HepG2 (cell line): Measurements from ENCODE around the gene UTS2R. TPM values are rescaled to one million over a fixed set of nuclear protein-coding genes. Genes with fewer than 3 reads are reported as not detected.
A peak's percentile ranks its signal among the peaks of the same experiment; 100 is the strongest.

Source experiments
- FOXC1 ChIP-seq: sonication (generic); formaldehyde crosslinking; IDR thresholded peaks from 2 replicates; pipeline ENCODE4 v1.8.0; 2022; ENCODE audit warnings: mild to moderate bottlenecking, missing genetic modification reagents, borderline replicate concordance
- HDAC6 ChIP-seq: fragments of 200-600 bp; sonication (generic); IDR thresholded peaks from 2 replicates; pipeline ENCODE4 v1.7.0; 2017; ENCODE audit warnings: mild to moderate bottlenecking, antibody characterized with exemption, low read length, low read depth
- HHEX ChIP-seq: IDR thresholded peaks from 2 replicates; pipeline ENCODE4 v1.6.1; 2016; ENCODE audit warnings: control low read depth
- KMT2B ChIP-seq: IDR thresholded peaks from 2 replicates; pipeline ENCODE4 v1.6.1; 2016; ENCODE audit warnings: missing genetic modification reagents, missing compliant biosample characterization
- NR2F6 ChIP-seq, 2 experiments: IDR thresholded peaks; 2 replicates each; pipeline ENCODE4 v1.6.1; 2016; ENCODE audit warnings: antibody characterized with exemption in 1 of 2, mild to moderate bottlenecking in 1 of 2
- NRL ChIP-seq: sonication (generic); formaldehyde crosslinking; IDR thresholded peaks from 2 replicates; pipeline ENCODE4 v1.5.0; 2020; ENCODE audit warnings: missing genetic modification reagents, mild to moderate bottlenecking, moderate library complexity, borderline replicate concordance
- RFX3 ChIP-seq: IDR thresholded peaks from 2 replicates; pipeline ENCODE4 v1.6.1; 2016; ENCODE audit warnings: missing biosample characterization, missing genetic modification reagents
- SATB2 ChIP-seq: sonication (generic); formaldehyde crosslinking; IDR thresholded peaks from 2 replicates; pipeline ENCODE4 v1.5.0; 2020; ENCODE audit warnings: missing genetic modification reagents
- SP140L ChIP-seq: sonication (generic); formaldehyde crosslinking; IDR thresholded peaks from 2 replicates; pipeline ENCODE4 v1.4.0; 2020; ENCODE audit warnings: missing genetic modification reagents, borderline replicate concordance
- ZEB1 ChIP-seq: IDR thresholded peaks from 2 replicates; pipeline ENCODE4 v1.6.1; 2012; ENCODE audit warnings: mild to moderate bottlenecking, low read depth, inconsistent platforms; ENCODE audit not compliant: insufficient replicate concordance
- ZFY ChIP-seq: sonication (generic); formaldehyde crosslinking; IDR thresholded peaks from 2 replicates; pipeline ENCODE4 v1.4.0; 2020; ENCODE audit warnings: missing genetic modification reagents
- ZNF839 ChIP-seq: sonication (generic); formaldehyde crosslinking; IDR thresholded peaks from 2 replicates; pipeline ENCODE4 v1.4.0; 2020; ENCODE audit warnings: missing genetic modification reagents, mild to moderate bottlenecking, borderline replicate concordance
- polyA plus RNA-seq, 8 experiments: library from polyadenylated mRNA; depleted of rRNA in 3 of 8; stranded (reverse) in 7 of 8; unstranded in 1 of 8; fragments of >200 nt; fragmentation: Illumina TruSeq in 4 of 8; extraction: Trizol in 4 of 8; gene quantifications; 2 replicates each; pipeline versions ENCODE4 v1.2.1 to v1.2.3, GENCODE V29; 2011 to 2016; ENCODE audit warnings: low read depth in 4 of 8, missing spikeins in 1 of 8, mixed read lengths in 1 of 8; ENCODE audit not compliant: insufficient read depth in 1 of 8
- total RNA-seq, 5 experiments: library from RNA; depleted of rRNA; stranded (reverse); fragments of >200 nt; fragmentation: Illumina TruSeq; extraction: Trizol; gene quantifications; 2 replicates each; pipeline ENCODE4 v1.2.3, GENCODE V29; 2016; ENCODE audit warnings: low read depth in 1 of 5
- TF ChIP-seq, protein P1 (sequence below): sonication (generic); formaldehyde crosslinking; IDR thresholded peaks from 2 replicates; pipeline ENCODE4 v1.5.0; 2020; ENCODE audit warnings: mild to moderate bottlenecking, missing genetic modification reagents, borderline replicate concordance
- TF ChIP-seq, protein P2 (sequence below): conservative IDR thresholded peaks from 2 replicates; pipeline ENCODE4 v1.6.1; 2018; ENCODE audit warnings: missing genetic modification reagents
- TF ChIP-seq, protein P3 (sequence below): sonication (generic); formaldehyde crosslinking; IDR thresholded peaks from 2 replicates; pipeline ENCODE4 v1.4.0; 2020; ENCODE audit warnings: missing genetic modification reagents
- TF ChIP-seq, protein P4 (sequence below): sonication (generic); formaldehyde crosslinking; IDR thresholded peaks from 2 replicates; pipeline ENCODE4 v1.8.0; 2022; ENCODE audit warnings: mild to moderate bottlenecking, missing genetic modification reagents, borderline replicate concordance

UTS2R gene
- total and polyA plus RNA-seq, 2 of the 13 experiments (the other 11 are each of a cell fraction or from before 2014, with no cell fraction given) = 0.13 to 0.15 TPM

DNA sequence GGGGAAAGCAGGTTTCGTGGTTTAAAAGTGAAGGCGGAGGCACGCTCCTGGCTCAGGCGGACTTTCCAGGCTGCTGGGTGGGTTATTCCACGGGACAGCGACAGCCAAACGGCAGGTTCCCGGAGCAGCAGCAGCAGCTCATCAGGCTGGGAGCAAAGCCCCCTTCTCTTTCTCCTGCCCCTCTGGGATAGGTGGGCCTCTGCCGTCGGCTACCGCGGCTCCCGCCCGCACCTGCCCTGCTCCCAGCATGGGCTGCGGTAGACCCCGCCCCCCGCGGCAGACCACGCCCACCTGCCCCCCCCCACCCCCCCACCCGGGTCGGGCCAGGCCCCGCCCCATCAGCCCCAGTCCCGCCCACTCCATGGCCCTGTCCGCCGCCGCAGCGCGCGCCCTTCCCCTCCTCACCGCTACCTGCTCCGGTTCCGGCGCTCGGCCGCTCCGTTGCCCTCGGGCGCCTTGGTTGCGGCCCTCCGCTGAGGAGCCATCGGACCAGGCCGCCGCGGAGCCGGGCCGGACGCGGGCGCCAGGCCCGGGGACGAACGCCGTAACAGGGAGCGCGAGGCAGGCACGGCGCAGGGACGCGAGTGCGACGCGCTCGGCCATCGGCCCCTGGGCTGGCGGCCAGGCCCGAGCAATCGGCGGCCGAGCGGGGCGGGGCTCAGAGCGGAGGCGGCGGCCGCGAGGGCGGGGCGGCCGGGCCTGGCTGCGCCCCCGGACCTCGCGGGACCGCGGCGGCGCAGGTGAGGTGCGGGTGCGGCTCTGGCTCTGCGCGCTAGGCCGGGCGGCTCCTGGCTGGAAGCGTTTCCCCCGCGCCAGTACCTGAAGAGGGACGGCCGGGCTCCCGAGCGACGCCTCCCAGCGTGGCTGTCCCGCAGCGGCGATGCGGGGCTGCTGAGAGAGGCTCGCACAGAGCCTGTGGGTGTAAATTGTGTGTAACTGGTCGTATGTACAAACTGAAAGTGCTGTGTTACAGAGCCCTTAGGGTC lies 46.7 kb downstream of the UTS2R start, which contains the start of the genes HEXD and OGFOD3 (continued):
- TF ChIP-seq, protein P1, sequence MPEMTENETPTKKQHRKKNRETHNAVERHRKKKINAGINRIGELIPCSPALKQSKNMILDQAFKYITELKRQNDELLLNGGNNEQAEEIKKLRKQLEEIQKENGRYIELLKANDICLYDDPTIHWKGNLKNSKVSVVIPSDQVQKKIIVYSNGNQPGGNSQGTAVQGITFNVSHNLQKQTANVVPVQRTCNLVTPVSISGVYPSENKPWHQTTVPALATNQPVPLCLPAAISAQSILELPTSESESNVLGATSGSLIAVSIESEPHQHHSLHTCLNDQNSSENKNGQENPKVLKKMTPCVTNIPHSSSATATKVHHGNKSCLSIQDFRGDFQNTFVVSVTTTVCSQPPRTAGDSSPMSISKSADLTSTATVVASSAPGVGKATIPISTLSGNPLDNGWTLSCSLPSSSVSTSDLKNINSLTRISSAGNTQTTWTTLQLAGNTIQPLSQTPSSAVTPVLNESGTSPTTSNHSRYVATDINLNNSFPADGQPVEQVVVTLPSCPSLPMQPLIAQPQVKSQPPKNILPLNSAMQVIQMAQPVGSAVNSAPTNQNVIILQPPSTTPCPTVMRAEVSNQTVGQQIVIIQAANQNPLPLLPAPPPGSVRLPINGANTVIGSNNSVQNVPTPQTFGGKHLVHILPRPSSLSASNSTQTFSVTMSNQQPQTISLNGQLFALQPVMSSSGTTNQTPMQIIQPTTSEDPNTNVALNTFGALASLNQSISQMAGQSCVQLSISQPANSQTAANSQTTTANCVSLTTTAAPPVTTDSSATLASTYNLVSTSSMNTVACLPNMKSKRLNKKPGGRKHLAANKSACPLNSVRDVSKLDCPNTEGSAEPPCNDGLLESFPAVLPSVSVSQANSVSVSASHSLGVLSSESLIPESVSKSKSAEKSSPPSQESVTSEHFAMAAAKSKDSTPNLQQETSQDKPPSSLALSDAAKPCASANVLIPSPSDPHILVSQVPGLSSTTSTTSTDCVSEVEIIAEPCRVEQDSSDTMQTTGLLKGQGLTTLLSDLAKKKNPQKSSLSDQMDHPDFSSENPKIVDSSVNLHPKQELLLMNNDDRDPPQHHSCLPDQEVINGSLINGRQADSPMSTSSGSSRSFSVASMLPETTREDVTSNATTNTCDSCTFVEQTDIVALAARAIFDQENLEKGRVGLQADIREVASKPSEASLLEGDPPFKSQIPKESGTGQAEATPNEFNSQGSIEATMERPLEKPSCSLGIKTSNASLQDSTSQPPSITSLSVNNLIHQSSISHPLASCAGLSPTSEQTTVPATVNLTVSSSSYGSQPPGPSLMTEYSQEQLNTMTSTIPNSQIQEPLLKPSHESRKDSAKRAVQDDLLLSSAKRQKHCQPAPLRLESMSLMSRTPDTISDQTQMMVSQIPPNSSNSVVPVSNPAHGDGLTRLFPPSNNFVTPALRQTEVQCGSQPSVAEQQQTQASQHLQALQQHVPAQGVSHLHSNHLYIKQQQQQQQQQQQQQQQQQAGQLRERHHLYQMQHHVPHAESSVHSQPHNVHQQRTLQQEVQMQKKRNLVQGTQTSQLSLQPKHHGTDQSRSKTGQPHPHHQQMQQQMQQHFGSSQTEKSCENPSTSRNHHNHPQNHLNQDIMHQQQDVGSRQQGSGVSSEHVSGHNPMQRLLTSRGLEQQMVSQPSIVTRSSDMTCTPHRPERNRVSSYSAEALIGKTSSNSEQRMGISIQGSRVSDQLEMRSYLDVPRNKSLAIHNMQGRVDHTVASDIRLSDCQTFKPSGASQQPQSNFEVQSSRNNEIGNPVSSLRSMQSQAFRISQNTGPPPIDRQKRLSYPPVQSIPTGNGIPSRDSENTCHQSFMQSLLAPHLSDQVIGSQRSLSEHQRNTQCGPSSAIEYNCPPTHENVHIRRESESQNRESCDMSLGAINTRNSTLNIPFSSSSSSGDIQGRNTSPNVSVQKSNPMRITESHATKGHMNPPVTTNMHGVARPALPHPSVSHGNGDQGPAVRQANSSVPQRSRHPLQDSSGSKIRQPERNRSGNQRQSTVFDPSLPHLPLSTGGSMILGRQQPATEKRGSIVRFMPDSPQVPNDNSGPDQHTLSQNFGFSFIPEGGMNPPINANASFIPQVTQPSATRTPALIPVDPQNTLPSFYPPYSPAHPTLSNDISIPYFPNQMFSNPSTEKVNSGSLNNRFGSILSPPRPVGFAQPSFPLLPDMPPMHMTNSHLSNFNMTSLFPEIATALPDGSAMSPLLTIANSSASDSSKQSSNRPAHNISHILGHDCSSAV = no peak
- TF ChIP-seq, protein P2, sequence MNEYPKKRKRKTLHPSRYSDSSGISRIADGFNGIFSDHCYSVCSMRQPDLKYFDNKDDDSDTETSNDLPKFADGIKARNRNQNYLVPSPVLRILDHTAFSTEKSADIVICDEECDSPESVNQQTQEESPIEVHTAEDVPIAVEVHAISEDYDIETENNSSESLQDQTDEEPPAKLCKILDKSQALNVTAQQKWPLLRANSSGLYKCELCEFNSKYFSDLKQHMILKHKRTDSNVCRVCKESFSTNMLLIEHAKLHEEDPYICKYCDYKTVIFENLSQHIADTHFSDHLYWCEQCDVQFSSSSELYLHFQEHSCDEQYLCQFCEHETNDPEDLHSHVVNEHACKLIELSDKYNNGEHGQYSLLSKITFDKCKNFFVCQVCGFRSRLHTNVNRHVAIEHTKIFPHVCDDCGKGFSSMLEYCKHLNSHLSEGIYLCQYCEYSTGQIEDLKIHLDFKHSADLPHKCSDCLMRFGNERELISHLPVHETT (CRISPR knock-in tag) = peak; percentile 75; the same call in 1 of the 2 replicates
- TF ChIP-seq NR2F6 (IDR thresholded peaks at IDR 0.05) = no peak
- no peak for TF ChIP-seq NR2F6 (CRISPR knock-in tag; IDR thresholded peaks at IDR 0.05)
- no peak for TF ChIP-seq SATB2 (CRISPR knock-in tag)
- TF ChIP-seq, protein P3, sequence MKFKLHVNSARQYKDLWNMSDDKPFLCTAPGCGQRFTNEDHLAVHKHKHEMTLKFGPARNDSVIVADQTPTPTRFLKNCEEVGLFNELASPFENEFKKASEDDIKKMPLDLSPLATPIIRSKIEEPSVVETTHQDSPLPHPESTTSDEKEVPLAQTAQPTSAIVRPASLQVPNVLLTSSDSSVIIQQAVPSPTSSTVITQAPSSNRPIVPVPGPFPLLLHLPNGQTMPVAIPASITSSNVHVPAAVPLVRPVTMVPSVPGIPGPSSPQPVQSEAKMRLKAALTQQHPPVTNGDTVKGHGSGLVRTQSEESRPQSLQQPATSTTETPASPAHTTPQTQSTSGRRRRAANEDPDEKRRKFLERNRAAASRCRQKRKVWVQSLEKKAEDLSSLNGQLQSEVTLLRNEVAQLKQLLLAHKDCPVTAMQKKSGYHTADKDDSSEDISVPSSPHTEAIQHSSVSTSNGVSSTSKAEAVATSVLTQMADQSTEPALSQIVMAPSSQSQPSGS (CRISPR knock-in tag) = no peak; the same call in 1 of the 2 replicates
- peak; percentile 69; the same call in 1 of the 2 replicates for TF ChIP-seq KMT2B
- no peak for TF ChIP-seq HHEX (CRISPR knock-in tag)
- TF ChIP-seq RFX3 = no peak
- TF ChIP-seq NRL (CRISPR knock-in tag) = no peak
- TF ChIP-seq SP140L = no peak
- TF ChIP-seq, protein P4, sequence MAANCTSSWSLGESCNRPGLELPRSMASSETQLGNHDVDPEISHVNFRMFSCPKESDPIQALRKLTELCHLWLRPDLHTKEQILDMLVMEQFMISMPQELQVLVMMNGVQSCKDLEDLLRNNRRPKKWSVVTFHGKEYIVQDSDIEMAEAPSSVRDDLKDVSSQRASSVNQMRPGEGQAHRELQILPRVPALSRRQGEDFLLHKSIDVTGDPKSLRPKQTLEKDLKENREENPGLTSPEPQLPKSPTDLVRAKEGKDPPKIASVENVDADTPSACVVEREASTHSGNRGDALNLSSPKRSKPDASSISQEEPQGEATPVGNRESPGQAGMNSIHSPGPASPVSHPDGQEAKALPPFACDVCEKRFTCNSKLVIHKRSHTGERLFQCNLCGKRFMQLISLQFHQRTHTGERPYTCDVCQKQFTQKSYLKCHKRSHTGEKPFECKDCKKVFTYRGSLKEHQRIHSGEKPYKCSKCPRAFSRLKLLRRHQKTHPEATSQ (CRISPR knock-in tag) = 0 out of 2 replicates have a peak, but pooled peaks have one; percentile 61
- TF ChIP-seq ZEB1 = no peak
- TF ChIP-seq ZFY = peak; percentile 99
- TF ChIP-seq HDAC6 = no peak
- 0 out of 2 replicates have a peak, but pooled peaks have one; percentile 32 for TF ChIP-seq ZNF839 (CRISPR knock-in tag)
- TF ChIP-seq FOXC1 (CRISPR knock-in tag) = no peak; the same call in 1 of the 2 replicates
